Posterior vena cava (tissue), 2 donors: ENCODE measurements around the gene ZNF831. TPM values are rescaled to one million over a fixed set of nuclear protein-coding genes. Genes with fewer than 3 reads are reported as not detected.

Source experiments
- DNase-seq: peaks from one replicate; pipeline ENCODE4 v3.0.0-alpha.2; 2020; ENCODE audit warnings: low spot score
- intact Hi-C, 2 donors: fragments of 100-400 bp; cut with DNase I; formaldehyde crosslinking; loops; one replicate each; pipeline versions ENCODE4 v1.14.1 to v1.14.2; 2022 to 2023
- total RNA-seq, 2 donors: library from RNA; stranded (reverse); fragmentation: NEBNext Ultra II Directional; extraction: Animal tissue kit (Norgen Biotek cat#: 25700); gene quantifications; one replicate each; pipeline ENCODE4 v1.2.1, GENCODE V29; 2021
- donor health status: DM: yes; HTN: yes; CAD: no.
- donor health status: DM: yes; HTN: yes; CAD: no.

The ZNF831 gene
- total RNA-seq, 2 donors from 2014 or later: 0.37 to 0.57 TPM

- peak; percentile 86 for DNase-seq
- intact Hi-C loops: no loop called here
Measured at GRCh38 chr20:59153355-59153681, 10.3 kb upstream of the ZNF831 start.

GRCh38 chr20:59153832-59154231 is 9.8 kb upstream of the ZNF831 start:
- DNase-seq: no peak
- intact Hi-C loops: no loop called here

- intact Hi-C loops: loop anchor here in 1 of 2 donors (5.0 kb wide), 1 partner anchor 862 kb away; no protein-coding TSS in a partner anchor
- no peak for DNase-seq
Measured at GRCh38 chr20:59154317-59155013, 9.2 kb upstream of the ZNF831 start.

- intact Hi-C loops: loop anchor here in 1 of 2 donors (5.0 kb wide), 1 partner anchor 865 kb away; no protein-coding TSS in a partner anchor
Measured at GRCh38 chr20:59157064-59157463, 6.6 kb upstream of the ZNF831 start.

GRCh38 chr20:59157531-59157930 is 6.1 kb upstream of the ZNF831 start:
- intact Hi-C loops: loop anchor here in 1 of 2 donors (5.0 kb wide), 1 partner anchor 865 kb away; no protein-coding TSS in a partner anchor
- no peak for DNase-seq

More at GRCh38 chr20:59157064-59157463, 6.6 kb upstream of the ZNF831 start:
- no peak for DNase-seq

GRCh38 chr20:59157961-59158541 is 5.6 kb upstream of the ZNF831 start:
- DNase-seq: no peak
- intact Hi-C loops: loop anchor here in 1 of 2 donors (5.0 kb wide), 1 partner anchor 866 kb away; no protein-coding TSS in a partner anchor

- intact Hi-C loops: loop anchor here in 1 of 2 donors (5.0 kb wide), 1 partner anchor 866 kb away; no protein-coding TSS in a partner anchor
- no peak for DNase-seq
Measured at GRCh38 chr20:59158673-59159072, 4.9 kb upstream of the ZNF831 start.

- DNase-seq: no peak
- intact Hi-C loops: loop anchor here in 1 of 2 donors (5.0 kb wide), 1 partner anchor 867 kb away; no protein-coding TSS in a partner anchor
Measured at GRCh38 chr20:59159091-59159490, 4.5 kb upstream of the ZNF831 start.

GRCh38 chr20:59159493-59160376 is 3.9 kb upstream of the ZNF831 start:
- intact Hi-C loops: loop anchor here in 1 of 2 donors (5.0 kb wide), 1 partner anchor 867 kb away; no protein-coding TSS in a partner anchor
- DNase-seq: no peak

GRCh38 chr20:59160389-59161115 is 3.1 kb upstream of the ZNF831 start:
- no peak for DNase-seq
- intact Hi-C loops: no loop called here

GRCh38 chr20:59161721-59162120 is 1.9 kb upstream of the ZNF831 start:
- DNase-seq: no peak
- intact Hi-C loops: no loop called here

- intact Hi-C loops: no loop called here
- no peak for DNase-seq
Measured at GRCh38 chr20:59164686-59165391, 1.2 kb downstream of the ZNF831 start.

- no peak for DNase-seq
- intact Hi-C loops: no loop called here
Measured at GRCh38 chr20:59165396-59165795, 1.8 kb downstream of the ZNF831 start.

GRCh38 chr20:59165891-59166709 is 2.5 kb downstream of the ZNF831 start:
- intact Hi-C loops: no loop called here
- no peak for DNase-seq

- no peak for DNase-seq
- intact Hi-C loops: no loop called here
Measured at GRCh38 chr20:59170406-59171349, 7.1 kb downstream of the ZNF831 start.

GRCh38 chr20:59171986-59172385 is 8.4 kb downstream of the ZNF831 start:
- intact Hi-C loops: no loop called here
- DNase-seq: no peak
